GM23338 (cell line): Measurements from ENCODE around the gene AVPR2. TPM values are rescaled to one million over a fixed set of nuclear protein-coding genes. Genes with fewer than 3 reads are reported as not detected.

Experiments
- ATAC-seq: fragments of 200-7000 bp; cut with Tn5 transposase; 3 replicates; pipeline ENCODE4 v1.9.1; 2020
- DNase-seq: peaks from one replicate; pipeline ENCODE4 v3.0.0-alpha.2; 2015; ENCODE audit warnings: low spot score
- H2AFZ ChIP-seq: fragments of 200-600 bp; sonication (generic); 2 replicates; pipeline ENCODE4 v1.8.0; 2016; ENCODE audit warnings: antibody characterized with exemption, mild to moderate bottlenecking, moderate library complexity
- H3F3A ChIP-seq: fragments of 200-600 bp; sonication (generic); replicated peaks from 2 replicates; pipeline ENCODE4 v1.8.0; 2017; ENCODE audit warnings: antibody characterized with exemption, mixed run types, low read depth
- H3K27ac ChIP-seq: fragments of 200-600 bp; sonication (generic); 2 replicates; pipeline ENCODE4 v1.6.1; 2016; ENCODE audit warnings: low read depth
- H3K27me3 ChIP-seq: fragments of 200-600 bp; sonication (generic); 2 replicates; pipeline ENCODE4 v1.8.0; 2016; ENCODE audit warnings: mild to moderate bottlenecking, mixed run types, moderate library complexity; ENCODE audit not compliant: insufficient read depth
- H3K36me3 ChIP-seq: fragments of 200-600 bp; sonication (generic); 2 replicates; pipeline ENCODE4 v1.8.0; 2016; ENCODE audit warnings: mild to moderate bottlenecking; ENCODE audit not compliant: insufficient read depth
- H3K4me1 ChIP-seq: fragments of 200-600 bp; sonication (generic); 2 replicates; pipeline ENCODE4 v1.8.0; 2016; ENCODE audit warnings: mild to moderate bottlenecking, moderate library complexity; ENCODE audit not compliant: insufficient read depth
- H3K4me2 ChIP-seq: fragments of 200-600 bp; sonication (generic); 2 replicates; pipeline ENCODE4 v1.7.1; 2017; ENCODE audit warnings: mixed run types
- H3K4me3 ChIP-seq: fragments of 200-600 bp; sonication (generic); 2 replicates; pipeline ENCODE4 v1.6.1; 2016; ENCODE audit warnings: mixed run types
- H3K79me2 ChIP-seq: fragments of 200-600 bp; sonication (generic); replicated peaks from 2 replicates; pipeline ENCODE4 v1.8.0; 2017; ENCODE audit warnings: mild to moderate bottlenecking; ENCODE audit not compliant: insufficient read depth
- H3K9me2 ChIP-seq: fragments of 200-600 bp; sonication (generic); 2 replicates; pipeline ENCODE4 v1.8.0; 2017; ENCODE audit not compliant: insufficient read depth
- H4K20me1 ChIP-seq: fragments of 200-600 bp; sonication (generic); replicated peaks from 2 replicates; pipeline ENCODE4 v1.8.0; 2017; ENCODE audit warnings: mild to moderate bottlenecking; ENCODE audit not compliant: insufficient read depth
- H3K27ac Mint-ChIP-seq: 2 replicates; pipeline ENCODE4 v1.8.0; 2020; ENCODE audit warnings: inconsistent platforms, mild to moderate bottlenecking, moderate library complexity, mixed read lengths
- H3K27me3 Mint-ChIP-seq: 3 replicates; pipeline ENCODE4 v1.8.0; 2022; ENCODE audit warnings: low read depth, mild to moderate bottlenecking, moderate library complexity, mixed read lengths, inconsistent platforms; ENCODE audit not compliant: insufficient read depth, poor library complexity
- H3K36me3 Mint-ChIP-seq: 3 replicates; pipeline ENCODE4 v1.8.0; 2021; ENCODE audit warnings: low read depth, mild to moderate bottlenecking, inconsistent platforms, moderate library complexity, mixed read lengths
- H3K4me1 Mint-ChIP-seq: 3 replicates; pipeline ENCODE4 v1.8.0; 2020; ENCODE audit warnings: mild to moderate bottlenecking, inconsistent platforms, mixed read lengths
- H3K4me3 Mint-ChIP-seq: 3 replicates; pipeline ENCODE4 v1.8.0; 2021; ENCODE audit warnings: moderate library complexity, mild to moderate bottlenecking, inconsistent platforms, mixed read lengths
- H3K9me3 Mint-ChIP-seq: 3 replicates; pipeline ENCODE4 v1.8.0; 2020; ENCODE audit warnings: moderate library complexity, mild to moderate bottlenecking, inconsistent platforms, mixed read lengths
- CREB1 ChIP-seq: fragments of 250-450 bp; sonication (Bioruptor Pico); IDR thresholded peaks from 2 replicates; pipeline ENCODE4 v1.5.0; 2020; ENCODE audit warnings: low read depth, mild to moderate bottlenecking, moderate library complexity
- CTCF ChIP-seq, 2 experiments: fragments of 200-600 bp in 1 of 2; sonication (generic) in 1 of 2; conservative IDR thresholded peaks; 2 replicates each; pipeline versions ENCODE4 v1.5.1 to v1.6.1; 2016 to 2017; ENCODE audit warnings: antibody characterized with exemption in 2 of 2, low read depth in 2 of 2, mild to moderate bottlenecking in 2 of 2, moderate library complexity in 1 of 2
- ETS1 ChIP-seq: IDR thresholded peaks from 2 replicates; pipeline ENCODE4 v1.6.1; 2016; ENCODE audit warnings: antibody characterized with exemption
- EZH2 ChIP-seq: fragments of 200-600 bp; sonication (generic); IDR thresholded peaks from one replicate; pipeline ENCODE4 v1.8.0; 2017; ENCODE audit warnings: antibody characterized with exemption, mild to moderate bottlenecking, low read depth; ENCODE audit not compliant: unreplicated experiment
- EZH2phosphoT487 ChIP-seq: fragments of 200-600 bp; sonication (generic); IDR thresholded peaks from one replicate; pipeline ENCODE4 v1.8.1; 2018; ENCODE audit warnings: antibody characterized with exemption; ENCODE audit not compliant: unreplicated experiment
- JUNB ChIP-seq: IDR thresholded peaks from one replicate; pipeline ENCODE4 v1.6.1; 2016; ENCODE audit warnings: antibody characterized with exemption; ENCODE audit not compliant: unreplicated experiment
- NANOG ChIP-seq: IDR thresholded peaks from 2 replicates; pipeline ENCODE4 v1.6.1; 2016; ENCODE audit warnings: antibody characterized with exemption, borderline replicate concordance
- POLR2AphosphoS5 ChIP-seq: IDR thresholded peaks from 2 replicates; pipeline ENCODE4 v1.6.1; 2016; ENCODE audit warnings: antibody characterized with exemption, low read depth
- REST ChIP-seq: IDR thresholded peaks from one replicate; pipeline ENCODE4 v1.6.1; 2018; ENCODE audit warnings: antibody characterized with exemption; ENCODE audit not compliant: unreplicated experiment
- STAT1 ChIP-seq: IDR thresholded peaks from one replicate; pipeline ENCODE4 v1.6.1; 2016; ENCODE audit warnings: antibody characterized with exemption; ENCODE audit not compliant: unreplicated experiment
- ZNF114 ChIP-seq: fragments of 250-450 bp; sonication (Bioruptor Pico); IDR thresholded peaks from 2 replicates; pipeline ENCODE4 v1.5.0; 2020; ENCODE audit warnings: mild to moderate bottlenecking, moderate library complexity
- ZNF331 ChIP-seq: fragments of 250-450 bp; sonication (Bioruptor Pico); IDR thresholded peaks from 2 replicates; pipeline ENCODE4 v1.5.0; 2020; ENCODE audit warnings: low read depth, mild to moderate bottlenecking, moderate library complexity
- ZNF462 ChIP-seq: fragments of 250-450 bp; sonication (Bioruptor Pico); IDR thresholded peaks from 2 replicates; pipeline ENCODE4 v1.5.0; 2020; ENCODE audit warnings: mild to moderate bottlenecking, moderate library complexity
- polyA plus RNA-seq: library from polyadenylated mRNA; unstranded; fragments of >200 nt; fragmentation: Nextera tagmentation; extraction: Ambion mirVana; gene quantifications from 2 replicates; pipeline ENCODE4 v1.2.1, GENCODE V29; 2016
- total RNA-seq: library from RNA; depleted of rRNA; stranded (reverse); fragments of >200 nt; shearing (Covaris generic); gene quantifications from 2 replicates; pipeline ENCODE4 v1.2.3, GENCODE V29; 2014

The AVPR2 gene
- total and polyA plus RNA-seq, 2 experiments from 2014 or later, result not detected

- Histone ChIP-seq H3K36me3 (no peaks in the 10 kb centered on the region), H4K20me1 (no peaks in the 10 kb centered on the region), H3K27me3 (no peaks in the 10 kb centered on the region), H3F3A (no peaks in the 10 kb centered on the region), H2AFZ (no peak overlapping the region), H3K79me2 (no peaks in the 10 kb centered on the region), H3K4me1 (no peaks in the 10 kb centered on the region), H3K27ac (no peak overlapping the region), H3K9me2 (no peaks in the 10 kb centered on the region), H3K4me2 (no peak overlapping the region), H3K4me3 (no peak overlapping the region)
- TF ChIP-seq CTCF (conservative IDR thresholded peaks at IDR 0.05; ENCODE audit: low read depth in 2 of 2) (no peak), CREB1 (CRISPR knock-in tag) (no peak), EZH2phosphoT487 (no peak), STAT1 (no peak), ZNF462 (CRISPR knock-in tag) (no peak), REST (no peak), NANOG (no peak), ZNF331 (no peak), ZNF114 (CRISPR knock-in tag) (no peak), EZH2 (no peak), JUNB (no peak), ETS1 (no peak), POLR2AphosphoS5 (no peak)
- Mint-ChIP-seq H3K4me3 (no peak overlapping the region), H3K9me3 (no peaks in the 10 kb centered on the region; the same call in 2 of the 3 replicates), H3K4me1 (no peaks in the 10 kb centered on the region; the same call in 2 of the 3 replicates), H3K27me3 (no peaks in the 10 kb centered on the region), H3K27ac (no peak overlapping the region; the same call in 1 of the 2 replicates), H3K36me3 (peaks cover 16% of the 10 kb centered on the region; the same call in 2 of the 3 replicates)
- no peak for ATAC-seq
- no peak for DNase-seq
These were observed 7.3 kb downstream of the AVPR2 start for GRCh38 chrX:153911798-153912197.
